ENCODE results near the gene NUP188.

The NUP188 gene

DNA sequence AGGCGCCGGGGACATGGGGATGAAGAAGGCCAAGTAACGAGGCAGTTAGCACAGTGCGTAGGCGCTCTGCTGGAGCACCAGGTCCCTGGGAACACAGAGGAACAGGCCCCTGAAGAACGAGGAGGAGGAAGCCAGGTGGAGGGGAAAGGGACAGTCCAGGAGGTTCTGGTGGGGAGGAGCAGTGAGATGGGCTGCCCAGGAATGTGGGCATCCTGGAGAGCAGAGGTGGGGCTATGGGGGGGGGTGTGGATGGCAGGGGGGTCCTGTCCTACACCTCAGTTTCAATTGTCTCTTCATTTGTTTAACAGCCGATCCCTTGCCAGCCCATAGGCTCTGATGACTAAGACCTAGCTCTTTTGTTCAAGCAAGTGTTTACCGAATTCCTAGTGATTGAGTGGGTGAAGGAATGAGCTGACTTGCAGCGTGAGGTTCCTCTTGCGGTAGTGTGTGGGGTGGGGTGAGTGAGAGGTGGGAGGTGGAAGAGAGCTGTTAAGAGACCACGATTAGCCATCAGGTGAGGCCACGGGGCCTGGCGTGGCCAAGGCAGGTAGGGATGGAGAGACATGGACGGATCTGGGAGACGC is 35.1 kb upstream of the NUP188 start:
- H3K36me3 Mint-ChIP-seq (ENCODE audit: low read depth) = peaks cover 52% of the 10 kb centered on the region
- H3K27ac Mint-ChIP-seq = peak overlapping the region; percentile 20 to 75 (median 63)
- no peaks in the 10 kb centered on the region for H3K27me3 Mint-ChIP-seq (ENCODE audit: low read depth)
- TF ChIP-seq, protein P1, sequence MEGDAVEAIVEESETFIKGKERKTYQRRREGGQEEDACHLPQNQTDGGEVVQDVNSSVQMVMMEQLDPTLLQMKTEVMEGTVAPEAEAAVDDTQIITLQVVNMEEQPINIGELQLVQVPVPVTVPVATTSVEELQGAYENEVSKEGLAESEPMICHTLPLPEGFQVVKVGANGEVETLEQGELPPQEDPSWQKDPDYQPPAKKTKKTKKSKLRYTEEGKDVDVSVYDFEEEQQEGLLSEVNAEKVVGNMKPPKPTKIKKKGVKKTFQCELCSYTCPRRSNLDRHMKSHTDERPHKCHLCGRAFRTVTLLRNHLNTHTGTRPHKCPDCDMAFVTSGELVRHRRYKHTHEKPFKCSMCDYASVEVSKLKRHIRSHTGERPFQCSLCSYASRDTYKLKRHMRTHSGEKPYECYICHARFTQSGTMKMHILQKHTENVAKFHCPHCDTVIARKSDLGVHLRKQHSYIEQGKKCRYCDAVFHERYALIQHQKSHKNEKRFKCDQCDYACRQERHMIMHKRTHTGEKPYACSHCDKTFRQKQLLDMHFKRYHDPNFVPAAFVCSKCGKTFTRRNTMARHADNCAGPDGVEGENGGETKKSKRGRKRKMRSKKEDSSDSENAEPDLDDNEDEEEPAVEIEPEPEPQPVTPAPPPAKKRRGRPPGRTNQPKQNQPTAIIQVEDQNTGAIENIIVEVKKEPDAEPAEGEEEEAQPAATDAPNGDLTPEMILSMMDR (IDR thresholded peaks at IDR 0.05; ENCODE audit: unreplicated experiment in 3 of 3) = no peak
- H3K4me3 Mint-ChIP-seq = no peak overlapping the region
- H3K4me1 Mint-ChIP-seq = peaks cover 33% of the 10 kb centered on the region
- no peaks in the 10 kb centered on the region for H3K9me3 Mint-ChIP-seq

DNA sequence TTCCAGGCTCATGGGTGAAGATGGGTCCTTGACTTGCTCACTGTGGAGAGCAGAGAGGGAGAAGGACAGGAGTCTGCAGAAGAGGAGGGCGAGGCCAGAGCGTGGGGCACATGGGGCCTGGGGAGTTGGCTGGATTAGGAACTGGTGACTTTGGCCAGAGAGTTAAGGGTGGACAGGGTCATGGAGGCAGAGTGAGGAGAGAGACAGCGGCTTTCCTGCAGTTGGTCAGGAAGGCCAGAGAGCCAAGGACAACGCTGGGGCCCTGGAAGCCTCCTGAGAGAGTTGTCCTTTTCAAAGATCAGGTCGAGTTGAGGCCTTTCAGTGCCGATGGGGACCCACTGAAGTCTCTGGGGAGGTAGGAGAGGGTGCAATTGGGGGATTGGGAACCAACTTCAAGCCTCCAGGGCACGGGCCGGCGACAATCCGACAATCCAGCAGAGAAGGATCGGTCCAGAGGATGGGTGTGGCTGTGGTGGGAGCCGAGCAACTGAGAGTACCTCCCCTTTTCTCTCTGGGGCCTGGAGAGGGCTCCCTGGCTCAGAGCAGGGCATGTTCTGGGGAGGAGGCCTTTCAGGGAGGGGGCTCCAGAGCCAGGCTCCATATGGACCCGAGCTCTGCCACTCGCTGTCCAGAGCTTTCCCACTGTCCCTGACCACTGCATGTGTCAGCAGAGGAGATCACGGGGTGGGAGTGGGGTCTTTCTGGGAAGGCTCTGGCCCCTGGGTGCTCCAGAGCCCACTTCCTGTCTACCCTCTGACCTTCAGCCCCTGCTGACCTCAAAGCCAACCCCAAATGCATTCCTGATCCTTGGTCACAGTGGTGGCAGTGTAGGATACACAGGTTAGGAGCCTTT is 34.2 kb upstream of the NUP188 start:
- H3K27me3 Mint-ChIP-seq (ENCODE audit: low read depth) = no peaks in the 10 kb centered on the region
- TF ChIP-seq, protein P1 (IDR thresholded peaks at IDR 0.05; ENCODE audit: unreplicated experiment in 3 of 3) = no peak
- H3K9me3 Mint-ChIP-seq = no peaks in the 10 kb centered on the region
- H3K4me3 Mint-ChIP-seq = no peak overlapping the region
- peaks cover 39% of the 10 kb centered on the region for H3K4me1 Mint-ChIP-seq
- peak overlapping the region; percentile 27 to 75 (median 63) for H3K27ac Mint-ChIP-seq
- H3K36me3 Mint-ChIP-seq (ENCODE audit: low read depth) = peaks cover 50% of the 10 kb centered on the region

DNA sequence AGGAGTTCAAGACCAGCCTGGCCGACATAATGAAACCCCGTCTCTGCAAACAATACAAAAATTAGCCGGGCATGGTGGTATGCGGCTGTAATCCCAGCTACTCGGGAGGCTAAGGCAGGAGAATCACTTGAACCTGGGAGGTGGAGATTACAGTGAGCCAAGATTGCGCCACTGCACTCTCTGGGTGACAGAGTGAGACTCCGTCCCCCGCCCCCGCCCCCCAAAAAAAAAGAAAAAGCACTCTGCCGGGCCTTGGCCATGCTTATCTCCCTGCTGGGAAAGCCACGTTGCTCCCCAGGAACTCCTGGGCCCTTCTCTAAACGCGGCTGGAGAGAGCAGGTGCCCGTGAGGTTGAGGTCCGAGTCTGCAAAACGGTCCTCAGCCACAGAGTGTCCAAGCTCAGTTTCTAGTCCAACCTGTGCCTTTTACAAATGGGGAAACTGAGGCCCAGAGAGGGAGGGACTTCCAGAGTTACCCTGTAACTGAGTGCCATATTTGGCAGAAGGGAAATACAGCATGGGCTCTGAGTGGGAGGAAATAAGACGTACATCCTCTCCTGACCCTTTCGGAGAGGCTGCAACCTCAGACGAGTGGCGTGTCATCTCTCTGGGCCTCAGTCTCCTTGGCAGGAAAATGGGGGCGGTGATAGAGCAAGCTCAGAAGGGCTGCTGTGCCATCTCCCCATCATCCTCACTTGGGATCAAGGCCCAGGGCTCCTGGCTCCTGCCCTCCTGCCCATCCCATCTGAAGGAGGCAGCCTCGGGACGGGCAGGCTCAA is 33.3 kb upstream of the NUP188 start:
- Mint-ChIP-seq H3K36me3 (ENCODE audit: low read depth) (peaks cover 41% of the 10 kb centered on the region), H3K4me1 (peaks cover 40% of the 10 kb centered on the region), H3K27me3 (ENCODE audit: low read depth) (no peaks in the 10 kb centered on the region), H3K9me3 (no peaks in the 10 kb centered on the region), H3K27ac (no peak overlapping the region), H3K4me3 (no peak overlapping the region)
- TF ChIP-seq, protein P1 (IDR thresholded peaks at IDR 0.05; ENCODE audit: unreplicated experiment in 3 of 3) = no peak

DNA sequence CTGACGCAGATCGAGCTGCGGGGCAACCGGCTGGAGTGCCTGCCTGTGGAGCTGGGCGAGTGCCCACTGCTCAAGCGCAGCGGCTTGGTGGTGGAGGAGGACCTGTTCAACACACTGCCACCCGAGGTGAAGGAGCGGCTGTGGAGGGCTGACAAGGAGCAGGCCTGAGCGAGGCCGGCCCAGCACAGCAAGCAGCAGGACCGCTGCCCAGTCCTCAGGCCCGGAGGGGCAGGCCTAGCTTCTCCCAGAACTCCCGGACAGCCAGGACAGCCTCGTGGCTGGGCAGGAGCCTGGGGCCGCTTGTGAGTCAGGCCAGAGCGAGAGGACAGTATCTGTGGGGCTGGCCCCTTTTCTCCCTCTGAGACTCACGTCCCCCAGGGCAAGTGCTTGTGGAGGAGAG is 31.3 kb upstream of the NUP188 start:
- Mint-ChIP-seq H3K4me1 (peaks cover 45% of the 10 kb centered on the region), H3K4me3 (no peak overlapping the region), H3K27ac (peak overlapping the region in 2 of 3 experiments; percentile 68 to 100)

DNA sequence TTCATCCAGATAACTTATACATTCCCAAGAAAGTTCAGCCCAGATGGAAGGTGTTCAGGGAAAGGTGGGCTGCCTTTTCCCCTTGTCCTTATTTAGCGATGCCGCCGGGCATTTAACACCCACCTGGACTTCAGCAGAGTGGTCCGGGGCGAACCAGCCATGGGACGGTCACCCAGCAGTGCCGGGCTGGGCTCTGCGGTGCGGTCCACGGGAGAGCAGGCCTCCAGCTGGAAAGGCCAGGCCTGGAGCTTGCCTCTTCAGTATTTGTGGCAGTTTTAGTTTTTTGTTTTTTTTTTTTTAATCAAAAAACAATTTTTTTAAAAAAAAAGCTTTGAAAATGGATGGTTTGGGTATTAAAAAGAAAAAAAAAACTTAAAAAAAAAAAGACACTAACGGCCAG is 30.8 kb upstream of the NUP188 start:
- TF ChIP-seq, protein P1 (IDR thresholded peaks at IDR 0.05; ENCODE audit: unreplicated experiment in 3 of 3) = no peak
- H3K9me3 Mint-ChIP-seq = no peaks in the 10 kb centered on the region
- H3K36me3 Mint-ChIP-seq (ENCODE audit: low read depth) = peaks cover 26% of the 10 kb centered on the region
- H3K4me1 Mint-ChIP-seq = peaks cover 49% of the 10 kb centered on the region
- H3K27me3 Mint-ChIP-seq (ENCODE audit: low read depth) = no peaks in the 10 kb centered on the region
- H3K4me3 Mint-ChIP-seq = no peak overlapping the region
- peak overlapping the region; percentile 60 to 100 (median 98) for H3K27ac Mint-ChIP-seq

More for the DNA sequence above, 31.3 kb upstream of the NUP188 start:
- TF ChIP-seq, protein P1 (IDR thresholded peaks at IDR 0.05; ENCODE audit: unreplicated experiment in 3 of 3) = no peak
- Mint-ChIP-seq H3K27me3 (ENCODE audit: low read depth) (no peaks in the 10 kb centered on the region), H3K9me3 (no peaks in the 10 kb centered on the region), H3K36me3 (ENCODE audit: low read depth) (peaks cover 27% of the 10 kb centered on the region)

All from nephron (organoid).